ENCODE data around the gene AUP1.

AUP1 gene

DNA sequence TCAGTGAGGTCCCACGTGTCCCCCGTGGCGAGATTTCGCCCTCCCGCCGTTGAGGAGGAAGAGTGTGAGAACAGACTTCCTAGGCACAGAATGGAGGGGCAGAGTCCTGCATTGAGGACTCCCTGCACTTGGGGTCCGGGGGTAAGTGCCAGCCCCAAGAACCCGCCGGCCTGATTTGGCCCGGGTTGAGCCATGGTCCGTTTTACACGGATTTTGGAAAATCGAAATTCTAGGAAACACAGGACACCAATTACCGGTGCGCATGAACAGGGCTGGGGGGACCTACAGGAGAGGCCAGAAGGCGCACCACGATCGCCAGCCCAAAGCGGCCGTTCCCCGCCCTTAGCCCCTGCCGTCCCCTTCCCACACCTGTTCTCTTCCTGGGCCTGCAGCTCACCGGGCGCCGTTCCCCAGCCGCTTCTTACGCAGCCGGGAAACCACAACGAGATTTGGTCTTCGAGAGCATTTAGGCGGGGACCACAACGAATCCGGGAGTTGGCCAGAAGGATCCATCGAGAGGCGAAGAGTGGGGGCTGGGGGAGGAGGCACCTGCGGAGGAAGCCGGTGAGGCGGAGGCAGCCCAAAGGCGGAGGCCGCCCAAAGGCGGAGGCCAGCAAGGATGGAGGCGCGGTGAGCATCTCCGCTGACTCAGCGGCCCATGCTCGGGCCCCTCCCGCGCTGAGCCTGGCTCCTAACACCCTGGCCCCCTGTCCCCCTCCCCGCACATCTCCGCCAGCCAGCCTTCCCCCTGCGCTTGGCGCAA is 15.7 kb downstream of the AUP1 start:
- DNase-seq (ENCODE audit: low read depth): no peak

- no peak for DNase-seq (ENCODE audit: low read depth)
These were observed 16.5 kb downstream of the AUP1 start for GRCh38 chr2:74512744-74513604.

- no peak for DNase-seq (ENCODE audit: low read depth)
These were observed 18.2 kb downstream of the AUP1 start for GRCh38 chr2:74511104-74511989.

- no peak for DNase-seq (ENCODE audit: low read depth)
These were observed 19.2 kb downstream of the AUP1 start for GRCh38 chr2:74510272-74510671.

GRCh38 chr2:74507926-74508520 is 21.5 kb downstream of the AUP1 start:
- DNase-seq (ENCODE audit: low read depth): no peak

DNA sequence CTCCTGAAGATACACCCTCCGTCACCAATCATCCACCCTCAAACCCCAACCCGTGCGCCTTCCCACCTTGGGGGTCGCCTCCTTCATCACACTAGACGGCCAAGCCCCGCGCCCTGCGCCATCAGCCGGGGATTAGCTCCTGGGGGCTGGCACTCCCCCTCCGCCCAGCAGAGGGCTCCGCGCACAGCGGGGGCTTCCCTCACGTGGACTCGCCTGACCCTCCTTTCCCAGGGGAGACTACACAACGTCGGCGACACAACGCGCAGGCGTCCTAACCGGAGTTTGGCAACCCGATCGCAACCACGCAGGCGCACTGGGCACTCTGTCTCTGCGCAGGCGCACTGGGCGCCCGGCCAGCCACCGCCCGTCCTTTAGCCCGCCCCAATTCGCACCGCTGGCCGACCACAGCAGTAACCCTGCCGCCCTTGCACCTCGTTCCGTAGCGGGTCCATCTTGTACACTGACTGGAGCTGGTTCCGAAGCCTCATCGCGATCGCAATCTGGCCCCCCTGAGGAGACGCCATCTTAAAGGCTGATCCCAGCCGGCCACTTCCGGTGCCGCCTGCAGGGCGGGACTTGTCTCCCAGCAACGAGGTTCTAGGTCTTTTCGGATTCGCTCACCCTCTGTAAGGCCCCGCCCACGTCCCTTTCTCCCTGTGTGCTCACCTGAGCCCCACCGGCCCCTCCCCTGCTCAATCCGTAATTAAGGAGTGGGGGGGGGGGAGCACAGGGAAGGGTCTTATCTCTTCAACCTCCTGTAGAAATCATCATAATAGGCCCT is 22.2 kb downstream of the AUP1 start, which contains the start of gene PCGF1:
PCGF1 (minus strand) TSS at position 551 of the 781 bp plus-strand sequence; CDS start at position 524, 27 bp downstream.
- peak; percentile 96 for DNase-seq (ENCODE audit: low read depth)

- no peak for DNase-seq (ENCODE audit: low read depth)
These were observed 23.9 kb downstream of the AUP1 start for GRCh38 chr2:74505448-74506246.

DNA sequence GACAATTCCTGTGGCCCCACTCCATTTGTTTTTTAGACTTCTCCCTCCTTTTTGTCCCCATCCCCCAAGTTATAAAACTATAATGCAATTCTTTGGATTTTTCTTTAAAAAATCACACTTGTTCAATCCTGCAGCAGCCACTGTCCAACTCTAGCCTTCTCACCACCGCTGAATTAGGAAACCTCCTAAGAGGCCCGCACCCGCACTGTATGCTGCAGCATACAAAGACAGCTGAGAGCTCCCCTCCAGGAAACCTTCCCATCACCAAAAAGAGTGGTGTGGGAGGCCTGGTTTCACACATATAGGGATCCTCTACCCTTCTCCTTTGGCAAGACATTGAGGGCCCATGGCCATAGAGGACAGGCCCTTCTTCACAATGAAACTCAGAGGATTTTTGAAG is 24.9 kb downstream of the AUP1 start:
- DNase-seq (ENCODE audit: low read depth): no peak

DNA sequence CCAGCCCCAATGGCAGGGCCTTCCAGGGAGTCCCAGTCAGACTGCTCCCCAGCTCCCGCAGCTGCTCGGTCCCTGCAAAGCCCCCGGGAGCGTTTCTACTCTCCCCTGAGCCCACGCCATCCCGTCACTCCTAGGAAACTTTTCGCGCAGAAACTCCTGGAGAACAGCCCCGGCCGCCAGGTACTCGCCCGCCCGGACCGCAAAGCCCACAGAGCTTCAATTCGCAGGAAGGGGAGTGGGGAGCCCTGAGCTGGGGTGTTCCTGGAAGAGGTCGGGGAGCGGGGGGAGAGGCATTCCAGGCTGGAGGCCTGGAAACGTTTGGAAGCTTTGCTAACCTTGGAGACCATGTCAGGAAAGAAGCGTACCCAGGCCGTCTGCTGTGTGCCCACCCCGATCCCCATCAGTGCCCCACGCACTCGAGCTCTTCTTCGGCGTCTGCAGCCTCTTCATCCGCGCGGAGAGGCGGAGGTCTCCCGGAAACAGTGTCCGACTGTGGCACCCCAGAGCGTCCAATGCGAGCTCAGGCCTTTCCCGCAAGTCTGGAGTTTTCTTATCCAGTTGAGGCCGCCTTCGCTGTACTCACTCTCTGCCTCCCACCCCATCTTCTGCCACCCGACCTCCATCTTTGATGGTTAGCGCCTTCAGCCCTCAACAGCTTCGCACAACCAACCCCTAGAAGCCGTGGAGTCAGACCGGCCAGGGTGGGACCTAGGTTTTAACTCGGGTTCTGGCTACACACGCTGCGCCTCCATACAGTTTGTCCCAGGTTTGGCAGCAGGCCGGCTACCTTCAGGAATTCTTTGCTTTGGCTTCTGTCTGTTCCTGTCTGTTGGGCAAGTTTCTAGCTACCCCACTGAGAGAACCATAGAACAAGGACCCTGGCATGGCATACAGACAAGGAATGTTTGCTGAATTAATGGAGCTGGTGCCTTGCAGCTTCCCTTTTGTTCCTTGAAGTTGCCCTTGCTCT is 25.7 kb downstream of the AUP1 start:
- DNase-seq (ENCODE audit: low read depth): no peak

GRCh38 chr2:74502720-74503505 is 26.6 kb downstream of the AUP1 start:
- DNase-seq (ENCODE audit: low read depth): peak; percentile 74

- DNase-seq (ENCODE audit: low read depth): no peak
These were observed 27.3 kb downstream of the AUP1 start for GRCh38 chr2:74502147-74502719.

GRCh38 chr2:74501335-74502071 is 28.0 kb downstream of the AUP1 start:
- DNase-seq (ENCODE audit: low read depth): no peak

DNA sequence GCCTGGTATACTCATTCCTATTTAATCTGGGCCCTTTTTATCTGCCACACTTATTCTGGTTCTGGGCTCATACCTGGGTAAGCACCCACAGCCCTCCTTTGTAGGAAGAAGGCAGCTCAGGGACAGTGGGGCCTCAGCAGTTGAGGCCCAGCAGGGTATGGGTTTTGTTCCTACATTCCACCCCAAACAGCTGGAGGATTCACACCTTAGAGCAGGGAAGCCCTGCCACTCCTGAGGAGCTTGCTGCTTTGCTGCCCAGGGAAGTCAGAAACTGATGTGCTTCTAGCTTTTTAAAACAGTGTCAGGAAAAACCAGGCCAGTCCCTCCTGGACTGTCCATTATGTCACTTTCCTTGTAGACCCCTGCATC is 28.9 kb downstream of the AUP1 start:
- DNase-seq (ENCODE audit: low read depth): no peak

GRCh38 chr2:74499940-74500577 is 29.4 kb downstream of the AUP1 start:
- no peak for DNase-seq (ENCODE audit: low read depth)

DNA sequence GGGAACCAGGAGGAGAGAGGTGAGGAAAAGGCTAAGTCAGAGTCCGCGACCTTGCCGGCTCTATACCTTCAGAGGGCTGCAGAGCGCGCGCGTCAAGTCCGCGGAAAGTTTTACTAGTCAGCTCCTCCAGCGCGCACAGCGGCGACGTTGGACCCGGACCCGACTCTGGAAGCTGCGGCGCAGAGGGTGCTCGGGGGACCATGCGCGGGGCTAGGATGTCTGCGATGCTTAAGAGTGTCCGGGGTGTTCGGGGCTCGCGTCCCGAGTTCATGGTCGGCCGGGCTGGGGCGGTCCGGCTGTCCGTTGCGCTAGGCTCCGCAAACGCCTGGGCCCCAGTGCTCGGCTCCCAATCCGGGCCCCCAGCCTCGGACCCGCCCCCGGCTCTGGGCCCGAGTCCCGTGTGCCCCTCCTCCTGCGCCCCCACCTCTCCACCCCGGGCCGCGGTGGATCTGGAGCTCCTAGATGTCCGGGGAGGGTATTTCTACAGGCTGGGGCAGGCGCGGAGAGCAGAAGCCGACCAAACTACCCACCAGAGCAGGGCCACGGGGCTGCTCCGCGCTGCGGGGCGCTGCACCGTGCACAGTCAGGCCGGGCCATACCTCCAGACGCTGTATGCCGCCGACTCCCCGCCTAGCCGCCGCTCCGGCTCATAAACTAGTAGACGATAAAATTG is 30.1 kb downstream of the AUP1 start, which contains the start of gene LBX2:
LBX2 (minus strand) TSS at position 337 of the 673 bp plus-strand sequence; CDS start at position 271, 66 bp downstream.
- DNase-seq (ENCODE audit: low read depth): no peak
